Thyroid gland (tissue), 4 donors: Measurements from ENCODE around the gene DENND1A. TPM values are rescaled to one million over a fixed set of nuclear protein-coding genes. Genes with fewer than 3 reads are reported as not detected.

Experiments
- DNase-seq, 2 donors: peaks; one replicate each; pipeline ENCODE4 v3.0.0-alpha.2; 2019
- H3K27ac ChIP-seq, 3 donors: fragments of 200-600 bp; sonication (generic); 1 replicate in 2 of 3; 2 replicates in 1 of 3; pipeline ENCODE4 v1.5.1; 2016 to 2019; ENCODE audit warnings: mild to moderate bottlenecking in 1 of 3, moderate library complexity in 1 of 3
- H3K27me3 ChIP-seq: fragments of 200-600 bp; sonication (generic); one replicate; pipeline ENCODE4 v1.5.1; 2019
- H3K36me3 ChIP-seq, 2 donors: fragments of 200-600 bp; sonication (generic); one replicate each; pipeline ENCODE4 v1.5.1; 2016 to 2019
- H3K4me1 ChIP-seq, 2 donors: fragments of 200-600 bp; sonication (generic); one replicate each; pipeline ENCODE4 v1.5.1; 2017 to 2019
- H3K4me3 ChIP-seq, 3 donors: fragments of 200-600 bp; sonication (generic); replicated peaks in 1 of 3; 1 replicate in 2 of 3; 2 replicates in 1 of 3; pipeline ENCODE4 v1.5.1; 2016; ENCODE audit warnings: mild to moderate bottlenecking in 1 of 3
- H3K9me3 ChIP-seq: fragments of 200-600 bp; sonication (generic); one replicate; pipeline ENCODE4 v1.5.1; 2017
- CTCF ChIP-seq, 6 experiments: fragments of 200-600 bp in 3 of 6; fragments of 450-650 bp in 3 of 6; sonication (generic) in 3 of 6; IDR thresholded peaks; one replicate each; pipeline ENCODE4 v1.5.1; 2016 to 2019; ENCODE audit warnings: antibody characterized with exemption in 6 of 6, mild to moderate bottlenecking in 2 of 6, inconsistent platforms in 1 of 6, moderate library complexity in 1 of 6
- POLR2A ChIP-seq, 2 donors: fragments of 450-650 bp; IDR thresholded peaks; one replicate each; pipeline ENCODE4 v1.6.1; 2017; ENCODE audit warnings: antibody characterized with exemption in 2 of 2, mild to moderate bottlenecking in 2 of 2, moderate library complexity in 1 of 2
- whole genome bisulfite sequencing, 2 donors: methylation state at CpG; one replicate each; pipeline ENCODE4 v1.1.5; 2017; 5-methylcytosine and 5-hydroxymethylcytosine counted together
- intact Hi-C: fragments of 100-400 bp; cut with DNase I; formaldehyde crosslinking; loops from one replicate; pipeline ENCODE4 v1.15.1; 2023
- total RNA-seq, 4 donors: library from RNA; depleted of rRNA; stranded (reverse); fragments of >200 nt; gene quantifications; one replicate each; pipeline ENCODE4 v1.2.3, GENCODE V29; 2016

Gene DENND1A
- total RNA-seq, 4 donors from 2014 or later, result 18.8 to 34.4 (median 28.2) TPM

GRCh38 chr9:123348317-123348992 lies 581.5 kb downstream of the DENND1A start:
- Histone ChIP-seq H3K4me1 (peaks cover 22 to 52% of the 10 kb centered on the region in 2 donors), H3K27ac (no peak overlapping the region), H3K4me3 (no peak overlapping the region), H3K36me3 (no peaks in the 10 kb centered on the region), H3K27me3 (no peaks in the 10 kb centered on the region), H3K9me3 (no peaks in the 10 kb centered on the region)
- no peak for TF ChIP-seq POLR2A (IDR thresholded peaks at IDR 0.05)
- no peak for TF ChIP-seq CTCF (IDR thresholded peaks at IDR 0.05)
- 78 to 81% methylated on average over 7 to 9 of the region's 9 CpGs for WGBS, 2 donors
- no peak for DNase-seq
- intact Hi-C loops, result loop anchor here (10.0 kb wide), 1 partner anchor 264 kb away; no protein-coding TSS in a partner anchor

GRCh38 chr9:123347289-123348060 lies 582.5 kb downstream of the DENND1A start:
- H3K4me1 ChIP-seq, result peaks cover 16 to 48% of the 10 kb centered on the region in 2 donors
- H3K9me3 ChIP-seq, result no peaks in the 10 kb centered on the region
- no peak for TF ChIP-seq POLR2A (IDR thresholded peaks at IDR 0.05)
- no peak for TF ChIP-seq CTCF (IDR thresholded peaks at IDR 0.05)
- H3K27ac ChIP-seq, result no peak overlapping the region
- H3K4me3 ChIP-seq, result no peak overlapping the region
- 80 to 84% methylated on average over 12 of the region's 12 CpGs for WGBS, 2 donors
- intact Hi-C loops, result loop anchor here (10.0 kb wide), 1 partner anchor 263 kb away; no protein-coding TSS in a partner anchor
- no peak for DNase-seq
- no peaks in the 10 kb centered on the region for H3K36me3 ChIP-seq
- H3K27me3 ChIP-seq, result no peaks in the 10 kb centered on the region

- DNase-seq, result no peak
- Histone ChIP-seq H3K4me3 (no peak overlapping the region), H3K9me3 (no peaks in the 10 kb centered on the region), H3K36me3 (no peaks in the 10 kb centered on the region), H3K4me1 (peaks cover 16 to 42% of the 10 kb centered on the region in 2 donors), H3K27me3 (no peaks in the 10 kb centered on the region), H3K27ac (no peak overlapping the region)
- 97 to 99% methylated on average over 3 of the region's 3 CpGs for WGBS, 2 donors
- intact Hi-C loops, result loop anchor here (10.0 kb wide), 1 partner anchor 262 kb away; no protein-coding TSS in a partner anchor
- no peak for TF ChIP-seq POLR2A (IDR thresholded peaks at IDR 0.05)
- no peak for TF ChIP-seq CTCF (IDR thresholded peaks at IDR 0.05)
These were observed 583.1 kb downstream of the DENND1A start for GRCh38 chr9:123346826-123347225.

GRCh38 chr9:123346026-123346425 lies 583.9 kb downstream of the DENND1A start:
- Histone ChIP-seq H3K9me3 (no peaks in the 10 kb centered on the region), H3K4me3 (no peak overlapping the region), H3K36me3 (no peaks in the 10 kb centered on the region), H3K27ac (peak overlapping the region in 1 of 3 donors; percentile 19), H3K27me3 (no peaks in the 10 kb centered on the region), H3K4me1 (peaks cover 11 to 34% of the 10 kb centered on the region in 2 donors)
- DNase-seq, result peak in 1 of 2 donors; percentile 19
- 51 to 71% methylated on average over 9 of the region's 9 CpGs for WGBS, 2 donors
- intact Hi-C loops, result loop anchor here (10.0 kb wide), 1 partner anchor 261 kb away; no protein-coding TSS in a partner anchor
- TF ChIP-seq CTCF (IDR thresholded peaks at IDR 0.05) (no peak), POLR2A (IDR thresholded peaks at IDR 0.05) (no peak)
